GM12878 (cell line): ENCODE data around the gene TNK2.

Experiments used
- CTCF ChIP-seq, 3 experiments: IDR thresholded peaks in 2 of 3; conservative IDR thresholded peaks in 1 of 3; 2 replicates each; pipeline ENCODE4 v1.5.1; 2011; ENCODE audit warnings: low read depth in 3 of 3, low read length in 3 of 3, mild to moderate bottlenecking in 3 of 3, control low read depth in 2 of 3, moderate library complexity in 2 of 3, inconsistent platforms in 1 of 3, mixed read lengths in 1 of 3; ENCODE audit not compliant: control insufficient read depth in 2 of 3, insufficient read depth in 1 of 3; ENCODE audit errors: extremely low read depth in 1 of 3
- FOXK2 ChIP-seq: fragments of 450-650 bp; IDR thresholded peaks from 2 replicates; pipeline ENCODE4 v1.6.1; 2017; ENCODE audit warnings: mild to moderate bottlenecking, moderate library complexity
- MTA3 ChIP-seq: IDR thresholded peaks from 2 replicates; pipeline ENCODE4 v1.6.1; 2012; ENCODE audit warnings: low read length, inconsistent platforms, borderline replicate concordance
- PBX3 ChIP-seq: IDR thresholded peaks from 2 replicates; pipeline ENCODE4 v1.6.1; 2011; ENCODE audit warnings: mild to moderate bottlenecking, low read depth, low read length, moderate library complexity; ENCODE audit not compliant: insufficient replicate concordance
- POLR2AphosphoS5 ChIP-seq: IDR thresholded peaks from 2 replicates; pipeline ENCODE4 v1.6.1; 2011; ENCODE audit warnings: mild to moderate bottlenecking, low read length, inconsistent platforms
- RCOR1 ChIP-seq: conservative IDR thresholded peaks from 2 replicates; pipeline ENCODE4 v1.6.1; 2012; ENCODE audit warnings: low read depth, low read length, improper control_type of control experiment
- SIN3A ChIP-seq: IDR thresholded peaks from 2 replicates; pipeline ENCODE4 v1.6.1; 2012; ENCODE audit warnings: low read depth, low read length, improper control_type of control experiment
- TARDBP ChIP-seq: IDR thresholded peaks from 2 replicates; pipeline ENCODE4 v1.6.1; 2016; ENCODE audit warnings: borderline replicate concordance
- YY1 ChIP-seq: IDR thresholded peaks from 2 replicates; pipeline ENCODE4 v1.6.1; 2011; ENCODE audit warnings: low read depth, mild to moderate bottlenecking, low read length

GRCh38 chr3:195892105-195893043, 16.0 kb downstream of the TNK2 start:
- TF ChIP-seq YY1 (no peak), CTCF (IDR thresholded peaks at IDR 0.05 in 2 of 3, conservative IDR thresholded peaks at IDR 0.05 in 1 of 3; ENCODE audit: control insufficient read depth in 2 of 3, extremely low read depth in 1 of 3, insufficient read depth in 1 of 3, low read depth in 3 of 3, low read length in 3 of 3) (no peak), MTA3 (no peak), SIN3A (no peak), POLR2AphosphoS5 (no peak), TARDBP (no peak), RCOR1 (no peak), PBX3 (no peak), FOXK2 (no peak)
